Esophagus muscularis mucosa (tissue), 4 donors: ENCODE measurements around the gene TXNRD2. TPM values are rescaled to one million over a fixed set of nuclear protein-coding genes. Genes with fewer than 3 reads are reported as not detected.

Experiments
- DNase-seq: peaks from one replicate; pipeline ENCODE4 v3.0.0-alpha.2; 2017; ENCODE audit errors: extremely low spot score
- H3K27ac ChIP-seq, 4 donors: fragments of 200-600 bp; sonication (generic); replicated peaks in 1 of 4; 1 replicate in 3 of 4; 2 replicates in 1 of 4; pipeline ENCODE4 v1.5.1; 2016 to 2019; ENCODE audit warnings: mild to moderate bottlenecking in 1 of 4
- H3K27me3 ChIP-seq, 4 donors: fragments of 200-600 bp; sonication (generic); one replicate each; pipeline versions ENCODE4 v1.5.1 to v1.6.0; 2016 to 2019
- H3K36me3 ChIP-seq, 4 donors: fragments of 200-600 bp; sonication (generic); one replicate each; pipeline ENCODE4 v1.5.1; 2016 to 2019
- H3K4me1 ChIP-seq, 4 donors: fragments of 200-600 bp; sonication (generic); one replicate each; pipeline ENCODE4 v1.5.1; 2016 to 2019
- H3K4me3 ChIP-seq, 4 donors: fragments of 200-600 bp; sonication (generic); 1 replicate in 2 of 4; 2 replicates in 2 of 4; pipeline ENCODE4 v1.5.1; 2016 to 2019; ENCODE audit warnings: mild to moderate bottlenecking in 4 of 4, moderate library complexity in 1 of 4
- H3K9me3 ChIP-seq, 4 donors: fragments of 200-600 bp; sonication (generic); 1 replicate in 3 of 4; 2 replicates in 1 of 4; pipeline ENCODE4 v1.5.1; 2016 to 2019
- EP300 ChIP-seq: sonication (generic); formaldehyde crosslinking; IDR thresholded peaks from one replicate; pipeline ENCODE4 v1.6.1; 2017; ENCODE audit warnings: antibody characterized with exemption
- POLR2A ChIP-seq: fragments of 450-650 bp; IDR thresholded peaks from one replicate; pipeline ENCODE4 v1.6.1; 2017; ENCODE audit warnings: antibody characterized with exemption, moderate library complexity, mild to moderate bottlenecking, low read depth
- POLR2AphosphoS5 ChIP-seq, 2 donors: sonication (generic); formaldehyde crosslinking; IDR thresholded peaks; one replicate each; pipeline ENCODE4 v1.6.1; 2017; ENCODE audit warnings: antibody characterized with exemption in 2 of 2
- WGBS: methylation state at CpG from one replicate; pipeline ENCODE4 v1.1.5; 2018; 5-methylcytosine and 5-hydroxymethylcytosine counted together
- intact Hi-C: fragments of 100-400 bp; cut with DNase I; formaldehyde crosslinking; loops from one replicate; pipeline ENCODE4 v1.15.1; 2023
- total RNA-seq, 4 donors: library from RNA; depleted of rRNA; stranded (reverse); fragments of >200 nt; gene quantifications; one replicate each; pipeline versions ENCODE4 v1.1.0 to v1.2.1, GENCODE V29; 2016
- TF ChIP-seq, protein P1 (sequence below), 3 experiments: fragments of 200-600 bp in 2 of 3; fragments of 450-650 bp in 1 of 3; sonication (generic) in 2 of 3; IDR thresholded peaks; one replicate each; pipeline ENCODE4 v1.5.1; 2017 to 2019; ENCODE audit warnings: antibody characterized with exemption in 3 of 3, mild to moderate bottlenecking in 2 of 3, moderate library complexity in 1 of 3

Gene TXNRD2
- total RNA-seq, 4 donors from 2014 or later = 12.9 to 27.2 (median 23.9) TPM

DNA sequence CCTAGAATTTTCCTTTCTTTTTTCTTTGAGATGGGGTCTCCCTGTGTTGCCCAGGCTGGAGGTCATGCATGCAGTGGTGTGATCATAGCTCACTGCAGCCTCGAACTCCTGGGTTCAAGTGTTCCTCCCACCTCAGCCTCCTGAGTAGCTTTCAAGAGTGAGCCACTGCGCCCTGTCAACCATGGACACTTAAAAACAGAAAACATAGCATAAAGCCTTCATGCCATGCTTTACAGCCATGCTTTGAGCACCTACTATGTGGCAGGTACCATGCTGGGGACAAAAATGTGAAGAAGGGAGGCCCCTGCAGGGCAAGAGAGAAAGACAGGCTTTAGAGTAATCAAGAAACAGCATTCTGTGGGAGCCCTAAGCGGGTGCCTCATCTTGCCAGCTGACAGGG, 73.3 kb downstream of the TXNRD2 start:
- no peak for TF ChIP-seq POLR2A
- no peak for TF ChIP-seq POLR2AphosphoS5 (IDR thresholded peaks at IDR 0.05)
- TF ChIP-seq, protein P1, sequence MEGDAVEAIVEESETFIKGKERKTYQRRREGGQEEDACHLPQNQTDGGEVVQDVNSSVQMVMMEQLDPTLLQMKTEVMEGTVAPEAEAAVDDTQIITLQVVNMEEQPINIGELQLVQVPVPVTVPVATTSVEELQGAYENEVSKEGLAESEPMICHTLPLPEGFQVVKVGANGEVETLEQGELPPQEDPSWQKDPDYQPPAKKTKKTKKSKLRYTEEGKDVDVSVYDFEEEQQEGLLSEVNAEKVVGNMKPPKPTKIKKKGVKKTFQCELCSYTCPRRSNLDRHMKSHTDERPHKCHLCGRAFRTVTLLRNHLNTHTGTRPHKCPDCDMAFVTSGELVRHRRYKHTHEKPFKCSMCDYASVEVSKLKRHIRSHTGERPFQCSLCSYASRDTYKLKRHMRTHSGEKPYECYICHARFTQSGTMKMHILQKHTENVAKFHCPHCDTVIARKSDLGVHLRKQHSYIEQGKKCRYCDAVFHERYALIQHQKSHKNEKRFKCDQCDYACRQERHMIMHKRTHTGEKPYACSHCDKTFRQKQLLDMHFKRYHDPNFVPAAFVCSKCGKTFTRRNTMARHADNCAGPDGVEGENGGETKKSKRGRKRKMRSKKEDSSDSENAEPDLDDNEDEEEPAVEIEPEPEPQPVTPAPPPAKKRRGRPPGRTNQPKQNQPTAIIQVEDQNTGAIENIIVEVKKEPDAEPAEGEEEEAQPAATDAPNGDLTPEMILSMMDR (IDR thresholded peaks at IDR 0.05) = no peak
- TF ChIP-seq EP300 = no peak
- Histone ChIP-seq H3K4me1 (peaks cover 0 to 4% (median 0%) of the 10 kb centered on the region in 4 donors), H3K9me3 (no peaks in the 10 kb centered on the region), H3K27ac (no peak overlapping the region), H3K4me3 (no peak overlapping the region), H3K36me3 (no peaks in the 10 kb centered on the region), H3K27me3 (no peaks in the 10 kb centered on the region)
- WGBS = 85% methylated on average over 3 of the region's 3 CpGs
- DNase-seq = no peak
- intact Hi-C loops = no loop called here

DNA sequence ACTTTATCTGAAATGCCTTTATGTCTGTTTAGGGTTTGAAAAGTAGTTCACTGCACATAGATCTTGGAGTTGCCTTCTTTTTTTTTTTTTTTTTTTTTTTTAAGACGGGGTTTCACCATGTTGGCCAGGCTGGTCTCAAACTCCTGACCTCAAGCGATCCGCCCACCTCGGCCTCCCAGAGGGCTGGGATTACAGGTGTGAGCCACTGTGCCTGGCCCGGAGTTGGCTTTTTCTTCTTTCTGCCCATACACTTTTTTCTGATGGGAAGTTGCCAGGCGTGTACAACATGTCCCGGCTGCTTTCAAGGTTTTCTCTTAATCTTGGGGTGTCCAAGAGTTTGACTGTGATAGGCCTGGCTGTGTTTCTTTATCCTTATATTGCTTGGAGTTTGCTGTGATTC, 74.0 kb downstream of the TXNRD2 start:
- intact Hi-C loops = no loop called here
- Histone ChIP-seq H3K27me3 (no peaks in the 10 kb centered on the region), H3K4me3 (no peak overlapping the region), H3K4me1 (peaks cover 0 to 4% (median 0%) of the 10 kb centered on the region in 4 donors), H3K36me3 (no peaks in the 10 kb centered on the region), H3K27ac (no peak overlapping the region), H3K9me3 (no peaks in the 10 kb centered on the region)
- no peak for DNase-seq
- no peak for TF ChIP-seq POLR2A
- 88% methylated on average over 7 of the region's 7 CpGs for WGBS

DNA sequence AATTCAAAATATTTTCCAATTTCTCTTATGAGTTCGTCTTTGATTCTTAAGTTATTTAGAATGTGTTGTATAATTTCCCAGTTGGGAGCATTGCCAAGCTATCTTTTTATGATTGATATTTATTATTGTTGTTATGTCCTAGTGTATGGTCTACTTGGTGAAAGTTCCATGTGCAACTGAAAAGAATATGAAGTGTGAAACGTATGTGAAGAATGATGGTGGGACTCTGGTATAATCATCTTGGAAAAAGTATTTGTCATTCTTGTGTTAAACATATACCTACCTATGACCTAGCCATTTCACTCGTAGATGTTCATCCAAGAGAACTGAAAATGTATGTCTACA, 75.0 kb downstream of the TXNRD2 start:
- Histone ChIP-seq H3K4me1 (peaks cover 0 to 4% (median 0%) of the 10 kb centered on the region in 4 donors), H3K9me3 (no peaks in the 10 kb centered on the region), H3K36me3 (no peaks in the 10 kb centered on the region), H3K27ac (no peak overlapping the region), H3K27me3 (no peaks in the 10 kb centered on the region), H3K4me3 (no peak overlapping the region)
- intact Hi-C loops = no loop called here
- TF ChIP-seq EP300 (no peak), POLR2AphosphoS5 (IDR thresholded peaks at IDR 0.05) (no peak), POLR2A (no peak)
- TF ChIP-seq, protein P1 (IDR thresholded peaks at IDR 0.05) = no peak
- DNase-seq = no peak
- 91% methylated on average over 3 of the region's 3 CpGs for WGBS

DNA sequence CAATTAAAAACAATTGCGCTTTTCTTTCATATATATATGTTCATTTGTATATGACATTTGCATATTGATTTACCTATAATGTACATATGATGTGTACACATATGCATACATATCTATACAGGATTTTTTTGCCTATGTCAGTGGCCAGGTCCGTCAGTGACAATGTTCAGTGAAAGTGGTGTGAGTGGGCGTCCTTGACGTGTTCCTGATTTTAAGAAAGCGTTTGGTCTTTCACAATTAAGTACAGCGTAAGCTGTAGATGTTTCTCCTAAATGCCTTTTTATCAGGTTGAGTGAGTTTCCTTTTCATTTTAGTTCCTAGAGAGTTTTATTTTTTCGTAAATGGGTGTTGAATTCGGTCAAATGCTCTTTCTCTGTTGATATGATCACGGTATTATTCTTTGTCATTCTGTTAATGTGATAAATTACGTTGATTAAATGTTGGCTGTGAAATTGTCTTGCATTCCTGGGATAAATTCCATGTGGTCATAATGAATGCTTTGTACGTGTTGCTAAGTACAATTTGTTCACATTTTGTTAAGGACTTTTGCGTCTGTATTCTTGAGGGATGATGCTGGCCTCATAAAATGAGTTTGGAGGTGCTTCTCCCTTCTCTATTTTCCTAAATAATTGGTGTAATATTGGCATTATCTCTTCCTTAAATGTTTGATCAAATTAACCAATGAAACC, 76.3 kb downstream of the TXNRD2 start:
- 82% methylated on average over 12 of the region's 12 CpGs for WGBS

DNA sequence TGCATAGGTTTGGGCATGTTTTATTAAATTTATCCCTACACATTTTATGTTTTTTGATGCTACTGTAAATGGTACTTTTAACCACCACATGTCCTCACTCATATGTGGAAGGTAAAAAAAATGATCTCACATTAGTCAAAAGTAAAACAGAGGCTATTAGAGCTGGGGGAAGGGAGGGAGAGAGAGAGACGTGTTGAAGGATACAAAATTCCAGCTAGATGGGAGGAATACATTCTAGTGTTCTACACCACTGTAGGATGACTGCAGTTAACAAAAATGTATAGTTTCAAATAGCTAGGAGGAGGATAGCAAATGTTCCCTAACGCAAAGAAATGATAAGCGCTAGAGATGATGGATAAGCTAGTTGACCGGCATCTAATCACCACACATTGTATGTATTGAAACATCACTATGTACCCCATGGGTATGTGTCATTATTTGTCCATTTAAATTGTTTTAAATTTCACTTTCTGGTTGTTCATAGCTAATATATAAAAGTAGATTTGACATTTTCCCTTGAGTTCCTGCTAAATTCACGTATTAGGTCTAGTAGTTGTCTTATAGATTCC, 77.0 kb downstream of the TXNRD2 start:
- Histone ChIP-seq H3K9me3 (no peaks in the 10 kb centered on the region), H3K36me3 (no peaks in the 10 kb centered on the region), H3K27ac (no peak overlapping the region), H3K4me3 (no peak overlapping the region), H3K4me1 (peaks cover 0 to 3% (median 0%) of the 10 kb centered on the region in 4 donors), H3K27me3 (no peaks in the 10 kb centered on the region)
- intact Hi-C loops = no loop called here
- TF ChIP-seq, protein P1 (IDR thresholded peaks at IDR 0.05) = no peak
- WGBS = 91% methylated on average over 5 of the region's 5 CpGs
- DNase-seq = no peak

More for the DNA sequence above, 76.3 kb downstream of the TXNRD2 start:
- TF ChIP-seq POLR2A (no peak), POLR2AphosphoS5 (IDR thresholded peaks at IDR 0.05) (no peak), EP300 (no peak)
- TF ChIP-seq, protein P1 (IDR thresholded peaks at IDR 0.05) = no peak
- Histone ChIP-seq H3K27me3 (no peaks in the 10 kb centered on the region), H3K9me3 (no peaks in the 10 kb centered on the region), H3K4me1 (peaks cover 0 to 4% (median 0%) of the 10 kb centered on the region in 4 donors), H3K27ac (no peak overlapping the region), H3K4me3 (no peak overlapping the region), H3K36me3 (no peaks in the 10 kb centered on the region)
- DNase-seq = no peak
- intact Hi-C loops = no loop called here
